Skin of body (tissue), 2 donors: Measurements from ENCODE around the gene TMEM258. TPM values are rescaled to one million over a fixed set of nuclear protein-coding genes. Genes with fewer than 3 reads are reported as not detected.

Experiments used
- DNase-seq: peaks from one replicate; lab custom pipeline; 2025; lab: John Stamatoyannopoulos, UW
- total RNA-seq: library from RNA; depleted of rRNA; stranded (reverse); fragments of >200 nt; gene quantifications from one replicate; pipeline ENCODE4 v1.2.3, GENCODE V29; 2014

Gene TMEM258
- total RNA-seq, 1 donor from 2014 or later: 83.5 TPM

- no peak for DNase-seq
These were observed 14.9 kb downstream of the TMEM258 start for GRCh38 chr11:61777234-61778090.

GRCh38 chr11:61776561-61777075, 15.8 kb downstream of the TMEM258 start:
- DNase-seq: no peak

DNA sequence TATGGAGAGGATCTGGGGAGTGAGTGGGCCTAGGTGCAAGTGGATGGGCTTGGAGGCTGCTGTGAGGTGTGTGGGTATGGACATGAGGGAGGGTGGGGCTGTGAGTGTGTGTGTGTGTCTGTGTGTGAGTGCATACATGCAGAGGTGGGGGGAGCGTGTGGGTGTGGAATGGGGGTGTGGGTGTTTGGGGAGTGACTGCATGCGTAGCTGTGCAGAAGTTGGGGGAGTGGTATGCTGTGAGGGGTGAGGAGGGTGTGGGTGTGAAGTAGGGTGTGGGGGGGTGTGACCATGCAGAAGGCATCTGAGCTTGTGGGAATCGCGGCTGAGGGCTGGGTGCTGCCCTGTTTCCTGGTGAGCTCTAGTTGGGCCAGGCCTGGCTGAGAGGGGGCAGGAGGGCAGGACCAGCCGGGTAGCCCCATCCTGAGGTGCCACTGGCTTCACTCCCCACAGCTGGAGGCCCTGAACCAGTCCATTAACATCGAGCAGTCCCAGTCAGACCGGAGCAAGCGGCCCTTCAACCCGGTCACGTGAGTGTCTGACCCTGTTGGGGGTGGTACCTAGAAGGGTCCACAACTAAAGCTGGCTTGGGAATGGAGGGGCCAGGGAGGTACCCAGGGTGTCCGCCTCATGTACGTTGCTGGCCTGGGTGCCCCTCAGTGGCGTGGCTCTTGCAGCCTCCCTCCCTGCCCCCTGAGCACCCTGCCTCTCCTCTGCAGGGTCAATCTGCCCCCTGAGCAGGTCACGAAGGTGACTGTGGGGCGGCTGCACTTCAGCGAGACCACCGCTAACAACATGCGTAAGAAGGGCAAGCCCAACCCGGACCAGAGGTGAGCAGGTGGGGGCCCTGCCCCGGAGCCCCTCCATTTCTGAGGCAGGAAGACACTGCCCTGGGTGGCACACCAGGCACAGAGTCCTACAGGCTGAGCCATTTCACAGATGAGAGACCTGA, 16.5 kb downstream of the TMEM258 start:
- DNase-seq: no peak

DNA sequence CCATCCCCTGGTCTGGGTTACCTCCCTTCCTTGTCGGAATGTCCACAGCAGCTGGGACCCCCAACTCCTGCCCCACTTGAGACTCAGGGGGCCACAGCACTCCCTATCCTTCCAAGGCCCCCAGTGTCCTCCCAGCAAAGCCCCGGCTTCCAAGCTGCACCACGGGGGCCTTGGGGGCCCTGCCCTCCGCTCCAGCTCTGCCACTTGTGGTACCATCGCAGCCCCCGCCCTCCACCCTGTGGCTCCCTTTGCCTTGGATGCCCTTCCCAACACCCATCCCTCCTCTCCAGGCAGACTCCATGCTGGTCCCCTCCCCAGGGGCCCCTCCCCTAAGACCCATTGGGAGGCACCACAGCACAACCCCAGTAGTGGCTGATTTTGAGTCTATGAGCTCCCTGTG, 17.3 kb downstream of the TMEM258 start:
- no peak for DNase-seq

GRCh38 chr11:61774411-61774810, 18.0 kb downstream of the TMEM258 start:
- DNase-seq: no peak

DNA sequence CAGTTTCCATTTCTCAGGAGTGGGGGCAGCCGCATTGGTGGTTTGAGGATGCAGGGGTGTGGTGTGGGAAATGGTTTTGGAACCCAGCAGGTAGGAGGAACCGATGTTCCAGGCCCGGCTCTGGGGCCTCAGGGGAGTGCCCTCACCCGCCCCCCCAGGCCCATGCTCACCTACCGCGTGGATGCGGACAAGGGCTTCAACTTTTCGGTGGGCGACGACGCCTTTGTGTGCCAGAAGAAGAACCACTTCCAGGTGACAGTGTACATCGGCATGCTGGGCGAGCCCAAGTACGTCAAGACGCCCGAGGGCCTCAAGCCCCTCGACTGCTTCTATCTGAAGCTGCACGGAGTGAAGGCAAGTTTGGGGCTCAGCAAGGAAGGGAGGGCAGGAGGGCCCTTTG, 18.6 kb downstream of the TMEM258 start:
- no peak for DNase-seq

GRCh38 chr11:61773356-61773755, 19.0 kb downstream of the TMEM258 start:
- no peak for DNase-seq

- DNase-seq: no peak
These were observed 20.4 kb downstream of the TMEM258 start for GRCh38 chr11:61771985-61772455.

- DNase-seq: no peak
These were observed 21.1 kb downstream of the TMEM258 start for GRCh38 chr11:61771195-61771894.

- no peak for DNase-seq
These were observed 22.3 kb downstream of the TMEM258 start for GRCh38 chr11:61769946-61770683.

DNA sequence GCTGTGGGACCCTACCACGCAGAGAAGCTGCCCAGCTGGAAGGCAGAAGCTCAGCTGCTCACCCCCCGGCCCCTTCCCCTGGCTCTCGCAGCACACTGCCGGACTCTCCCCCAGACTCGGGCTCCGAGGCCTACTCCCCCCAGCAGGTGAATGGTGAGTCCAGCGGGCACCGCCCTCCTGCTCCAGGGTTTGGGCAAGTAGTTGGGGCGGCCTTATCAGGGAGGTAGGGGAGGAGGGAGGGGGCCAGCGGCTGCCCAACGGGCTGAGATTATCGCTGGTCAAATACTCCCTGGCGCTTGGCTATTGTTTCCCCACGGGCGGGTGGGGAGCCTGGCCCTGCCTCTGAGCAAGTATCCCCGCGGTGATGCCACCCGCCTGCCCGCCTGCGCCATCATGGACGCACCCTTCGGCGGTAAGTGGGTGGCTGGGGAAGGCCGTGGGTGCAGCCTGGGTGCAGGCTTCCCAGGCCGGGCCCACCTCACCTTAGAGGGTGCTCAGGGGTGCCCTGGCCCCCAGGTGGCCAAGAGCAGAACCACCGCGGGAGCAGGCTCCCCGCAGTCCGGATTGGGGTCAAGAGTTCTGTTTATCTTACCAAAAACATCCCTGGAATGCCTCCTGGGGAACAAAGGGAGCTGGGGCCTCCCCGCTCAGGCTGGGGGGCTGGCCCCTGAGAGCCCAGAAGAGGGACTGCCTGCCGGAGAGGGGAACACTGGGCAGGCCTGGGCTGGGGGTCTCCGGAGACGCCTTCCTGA, 23.1 kb downstream of the TMEM258 start:
- no peak for DNase-seq

GRCh38 chr11:61768376-61769076, 23.9 kb downstream of the TMEM258 start:
- DNase-seq: no peak

GRCh38 chr11:61766353-61766841, 26.0 kb downstream of the TMEM258 start:
- DNase-seq: no peak

DNA sequence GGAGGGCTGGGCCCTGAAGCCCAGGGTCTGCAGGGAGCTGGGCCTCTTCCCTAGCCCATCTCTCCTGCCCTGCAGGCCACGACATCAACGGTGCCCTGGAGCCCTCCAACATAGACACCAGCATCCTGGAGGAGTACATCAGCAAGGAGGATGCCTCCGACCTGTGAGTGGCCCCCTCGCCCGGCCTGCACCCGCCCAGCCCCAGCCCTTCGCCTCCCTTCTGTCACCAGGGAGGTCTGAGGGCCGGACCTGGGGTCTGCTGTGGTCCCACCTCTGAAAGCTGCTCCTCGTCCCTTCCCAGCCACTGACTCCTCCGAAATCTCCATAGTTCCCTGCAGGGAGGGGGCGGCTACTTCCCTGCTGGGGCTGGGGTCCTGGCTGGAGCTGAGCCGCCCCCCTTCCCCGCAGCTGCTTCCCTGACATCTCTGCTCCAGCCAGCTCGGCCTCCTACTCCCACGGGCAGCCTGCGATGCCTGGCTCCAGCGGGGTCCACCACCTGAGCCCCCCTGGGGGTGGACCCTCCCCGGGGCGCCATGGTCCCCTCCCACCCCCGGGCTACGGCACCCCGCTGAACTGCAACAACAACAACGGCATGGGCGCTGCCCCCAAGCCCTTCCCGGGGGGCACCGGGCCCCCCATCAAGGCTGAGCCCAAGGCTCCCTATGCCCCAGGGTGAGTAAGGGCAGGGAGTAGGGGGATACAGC, 26.7 kb downstream of the TMEM258 start:
- no peak for DNase-seq

DNA sequence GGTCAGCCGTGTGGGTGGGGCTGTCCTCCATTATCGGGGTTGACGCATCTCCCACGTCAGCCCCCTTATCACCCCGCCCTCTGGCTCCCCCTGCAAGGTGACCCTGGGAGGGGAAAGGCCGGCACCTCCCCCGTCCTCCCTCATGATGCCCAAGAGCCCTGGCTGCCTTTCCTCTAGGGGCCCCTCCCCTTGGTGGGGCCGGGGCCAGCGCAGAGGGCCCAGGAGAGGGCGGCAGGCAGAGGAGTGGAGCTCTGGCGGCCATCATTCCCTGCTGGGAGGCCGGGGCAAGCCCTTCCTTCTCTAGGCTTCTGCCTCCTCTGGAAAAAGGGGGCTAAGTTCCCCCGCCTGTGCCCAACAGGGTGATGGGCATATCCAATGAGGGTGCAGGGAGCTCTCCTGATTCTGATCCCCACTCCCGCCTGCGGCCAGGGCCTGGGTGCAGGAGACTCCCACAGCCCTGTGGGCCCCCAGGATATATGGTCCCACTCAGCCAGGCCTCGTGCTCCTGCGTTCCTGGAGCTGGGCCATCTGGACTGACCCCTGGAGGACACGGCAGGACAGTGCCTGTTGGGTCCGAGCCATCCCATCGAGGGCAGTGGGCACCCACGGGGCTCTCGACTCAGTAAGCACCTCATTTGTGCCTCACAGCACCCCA, 27.7 kb downstream of the TMEM258 start:
- no peak for DNase-seq

DNA sequence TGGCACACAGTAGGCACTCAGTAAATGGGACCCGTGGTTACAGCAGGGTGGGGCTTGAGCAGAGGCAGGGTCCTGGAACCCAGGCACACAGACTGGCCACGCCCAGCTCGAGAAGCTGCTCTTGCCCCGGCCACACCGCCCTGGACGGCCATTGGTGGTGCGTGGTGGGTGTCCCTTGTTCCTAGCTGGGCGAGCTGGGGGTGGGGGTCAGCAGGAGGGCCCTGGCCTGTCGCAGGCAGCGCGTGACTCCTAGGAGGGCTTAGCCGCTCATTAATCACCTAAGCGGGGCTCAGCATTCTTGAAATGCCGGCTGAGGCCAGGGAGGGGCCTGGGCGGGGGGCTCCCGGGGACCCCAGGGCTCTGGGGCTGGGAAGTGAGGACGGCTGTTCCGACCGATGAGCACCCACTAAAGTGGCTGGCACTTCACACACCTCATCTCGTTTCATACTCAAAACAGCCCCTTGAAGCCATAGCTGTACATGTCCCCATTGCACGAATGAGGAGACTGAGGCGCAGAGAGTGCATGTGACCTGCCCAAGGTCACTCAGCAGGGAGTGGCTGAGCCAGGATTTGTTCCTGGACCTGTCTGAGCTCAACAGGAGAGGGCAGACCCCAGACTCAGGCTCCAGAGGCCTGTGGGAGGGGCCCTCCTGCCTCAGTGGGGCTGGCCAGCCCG, 28.3 kb downstream of the TMEM258 start:
- DNase-seq: no peak

GRCh38 chr11:61762798-61763197, 29.6 kb downstream of the TMEM258 start:
- no peak for DNase-seq
